ENCODE results near the gene NUDT3. TPM values are rescaled to one million over a fixed set of nuclear protein-coding genes. Genes with fewer than 3 reads are reported as not detected.

Gene NUDT3
- total RNA-seq, 2 donors from 2014 or later: 11.9 to 16.2 TPM

DNA sequence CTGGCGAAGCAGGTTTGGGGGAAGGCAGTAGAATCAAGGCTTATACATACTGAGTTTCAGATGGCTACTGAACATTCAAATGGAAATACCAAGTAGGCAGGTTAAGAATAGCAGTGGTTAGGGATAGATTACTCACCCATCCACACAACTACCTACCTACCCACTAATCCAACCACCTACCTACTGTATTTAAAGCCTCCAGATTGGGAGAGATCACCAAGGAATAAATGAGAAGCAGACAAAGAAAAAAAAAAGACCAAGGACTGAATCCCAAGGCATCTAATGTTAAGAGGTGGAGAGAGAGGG is 75.3 kb downstream of the NUDT3 start:
- no peaks in the 10 kb centered on the region for H3K4me1 ChIP-seq
- H3K36me3 ChIP-seq: no peaks in the 10 kb centered on the region
- no peaks in the 10 kb centered on the region for H3K9me3 ChIP-seq
- no peaks in the 10 kb centered on the region for H3K27me3 ChIP-seq
- H3K4me3 ChIP-seq: no peak overlapping the region
- no peak overlapping the region for H3K9ac ChIP-seq (ENCODE audit: low read depth in 2 of 2, low read length in 2 of 2)
- no peak for DNase-seq
- TF ChIP-seq, protein P1, sequence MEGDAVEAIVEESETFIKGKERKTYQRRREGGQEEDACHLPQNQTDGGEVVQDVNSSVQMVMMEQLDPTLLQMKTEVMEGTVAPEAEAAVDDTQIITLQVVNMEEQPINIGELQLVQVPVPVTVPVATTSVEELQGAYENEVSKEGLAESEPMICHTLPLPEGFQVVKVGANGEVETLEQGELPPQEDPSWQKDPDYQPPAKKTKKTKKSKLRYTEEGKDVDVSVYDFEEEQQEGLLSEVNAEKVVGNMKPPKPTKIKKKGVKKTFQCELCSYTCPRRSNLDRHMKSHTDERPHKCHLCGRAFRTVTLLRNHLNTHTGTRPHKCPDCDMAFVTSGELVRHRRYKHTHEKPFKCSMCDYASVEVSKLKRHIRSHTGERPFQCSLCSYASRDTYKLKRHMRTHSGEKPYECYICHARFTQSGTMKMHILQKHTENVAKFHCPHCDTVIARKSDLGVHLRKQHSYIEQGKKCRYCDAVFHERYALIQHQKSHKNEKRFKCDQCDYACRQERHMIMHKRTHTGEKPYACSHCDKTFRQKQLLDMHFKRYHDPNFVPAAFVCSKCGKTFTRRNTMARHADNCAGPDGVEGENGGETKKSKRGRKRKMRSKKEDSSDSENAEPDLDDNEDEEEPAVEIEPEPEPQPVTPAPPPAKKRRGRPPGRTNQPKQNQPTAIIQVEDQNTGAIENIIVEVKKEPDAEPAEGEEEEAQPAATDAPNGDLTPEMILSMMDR (IDR thresholded peaks at IDR 0.05): no peak
- H3K27ac ChIP-seq: no peak overlapping the region
- intact Hi-C loops (cut with DNase I): loop anchor here (10.0 kb wide), 1 partner anchor 58 kb away; no protein-coding TSS in a partner anchor

DNA sequence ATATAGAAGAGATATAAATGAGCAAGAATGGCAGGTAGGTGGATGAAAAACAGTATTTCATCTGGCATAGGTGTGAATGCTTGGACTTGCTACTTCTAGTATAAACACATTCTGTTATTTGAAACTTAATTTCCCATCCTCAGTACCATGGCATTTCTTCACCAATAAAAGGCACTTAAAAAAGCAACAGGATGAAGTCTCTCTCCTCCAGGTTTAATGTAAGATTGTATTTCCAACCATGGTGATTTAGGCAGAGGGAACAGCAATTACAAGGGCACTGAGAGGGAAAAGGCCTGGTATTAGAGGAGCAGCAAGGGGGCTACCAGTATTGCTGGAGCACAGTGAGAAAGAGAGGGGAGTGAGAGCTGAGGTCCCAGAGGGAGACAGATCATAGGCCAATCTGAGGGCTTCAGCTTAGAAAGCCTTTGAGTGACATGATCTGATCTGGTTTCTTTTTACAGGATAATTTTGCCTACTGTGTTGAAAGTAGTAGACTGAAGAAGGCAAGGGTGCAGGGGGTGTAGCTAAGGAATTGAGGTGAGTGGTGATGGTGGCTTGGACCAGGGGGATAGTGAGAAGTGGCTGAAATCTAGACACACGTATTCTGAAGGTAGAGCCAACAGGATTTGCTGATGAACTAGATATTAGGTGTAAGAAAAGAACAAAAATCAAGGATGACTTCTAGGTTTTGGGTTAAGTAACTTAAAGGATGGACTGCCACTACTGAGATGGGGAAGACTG is 75.9 kb downstream of the NUDT3 start:
- TF ChIP-seq, protein P1 (IDR thresholded peaks at IDR 0.05): no peak
- H3K4me1 ChIP-seq: no peaks in the 10 kb centered on the region
- no peak for DNase-seq
- no peak overlapping the region for H3K4me3 ChIP-seq
- H3K27me3 ChIP-seq: no peaks in the 10 kb centered on the region
- no peak overlapping the region for H3K27ac ChIP-seq
- no peaks in the 10 kb centered on the region for H3K36me3 ChIP-seq
- H3K9ac ChIP-seq (ENCODE audit: low read depth in 2 of 2, low read length in 2 of 2): no peak overlapping the region
- intact Hi-C loops (cut with DNase I): loop anchor here (10.0 kb wide), 1 partner anchor 58 kb away; no protein-coding TSS in a partner anchor
- no peaks in the 10 kb centered on the region for H3K9me3 ChIP-seq

DNA sequence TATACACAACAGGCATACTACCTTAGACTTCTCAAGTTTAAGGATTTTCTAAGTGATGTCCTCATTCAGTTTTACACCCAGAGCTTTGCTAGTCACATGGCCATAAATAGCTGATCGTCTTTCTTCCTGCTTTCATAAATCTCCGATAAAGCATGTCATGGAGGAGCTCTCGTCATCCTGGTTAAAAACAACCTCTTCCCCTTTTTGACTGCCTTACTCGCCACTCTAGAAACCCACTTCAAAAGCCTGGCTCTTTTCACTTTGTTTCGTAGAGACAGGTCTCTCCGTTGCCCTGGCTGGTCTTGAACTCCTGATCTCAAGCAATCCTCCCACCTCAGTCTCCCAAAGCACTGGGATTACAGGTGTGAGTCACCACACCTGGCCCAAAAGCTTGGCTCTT is 76.7 kb downstream of the NUDT3 start:
- no peaks in the 10 kb centered on the region for H3K9me3 ChIP-seq
- no peaks in the 10 kb centered on the region for H3K27me3 ChIP-seq
- no peaks in the 10 kb centered on the region for H3K4me1 ChIP-seq
- TF ChIP-seq, protein P1 (IDR thresholded peaks at IDR 0.05): no peak
- H3K4me3 ChIP-seq: no peak overlapping the region
- no peak overlapping the region for H3K27ac ChIP-seq
- intact Hi-C loops (cut with DNase I): loop anchor here (10.0 kb wide), 1 partner anchor 59 kb away; no protein-coding TSS in a partner anchor
- no peak for DNase-seq
- no peaks in the 10 kb centered on the region for H3K36me3 ChIP-seq
- H3K9ac ChIP-seq (ENCODE audit: low read depth in 2 of 2, low read length in 2 of 2): no peak overlapping the region

DNA sequence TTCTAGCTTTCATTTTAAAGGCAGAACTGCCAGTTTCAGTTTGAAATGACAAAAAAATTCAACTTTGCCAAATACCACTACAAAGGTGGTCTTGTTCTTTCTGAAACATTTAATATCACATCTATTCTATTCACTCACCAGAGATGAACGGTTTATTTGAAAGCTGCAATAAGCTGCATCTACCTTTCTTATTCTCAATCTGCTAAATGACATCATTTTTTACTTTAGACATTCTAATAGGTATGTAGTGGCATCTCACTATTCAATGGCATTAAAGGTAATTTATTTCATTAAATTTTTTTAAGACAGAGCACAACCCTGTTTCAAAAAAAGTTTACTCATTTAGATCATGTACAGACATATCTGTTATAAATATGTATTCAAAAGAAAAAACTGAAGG is 77.2 kb downstream of the NUDT3 start:
- no peaks in the 10 kb centered on the region for H3K27me3 ChIP-seq
- DNase-seq: no peak
- H3K4me1 ChIP-seq: no peaks in the 10 kb centered on the region
- H3K27ac ChIP-seq: no peak overlapping the region
- H3K9me3 ChIP-seq: no peaks in the 10 kb centered on the region
- TF ChIP-seq, protein P1 (IDR thresholded peaks at IDR 0.05): no peak
- no peak overlapping the region for H3K9ac ChIP-seq (ENCODE audit: low read depth in 2 of 2, low read length in 2 of 2)
- intact Hi-C loops (cut with DNase I): loop anchor here (10.0 kb wide), 1 partner anchor 60 kb away; no protein-coding TSS in a partner anchor
- no peak overlapping the region for H3K4me3 ChIP-seq
- no peaks in the 10 kb centered on the region for H3K36me3 ChIP-seq

DNA sequence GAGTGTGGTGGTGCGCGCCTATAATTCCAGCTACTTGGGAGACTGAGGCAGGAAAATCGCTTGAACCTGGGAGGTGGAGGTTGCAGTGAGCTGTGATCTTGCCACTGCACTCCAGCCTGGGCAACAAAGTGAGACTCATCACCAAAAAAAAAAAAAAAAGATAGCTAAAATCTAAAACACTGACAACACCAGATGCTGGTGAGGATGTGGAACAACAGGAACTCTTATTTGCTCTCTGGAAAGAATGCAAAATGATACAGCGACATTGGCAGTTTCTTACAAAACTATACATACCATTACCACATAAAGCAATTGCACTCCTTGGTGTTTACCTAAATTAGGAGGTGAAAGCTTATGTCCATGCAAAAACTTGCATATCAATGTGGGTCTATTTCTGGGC is 80.2 kb downstream of the NUDT3 start:
- no peak overlapping the region for H3K9ac ChIP-seq (ENCODE audit: low read depth in 2 of 2, low read length in 2 of 2)
- TF ChIP-seq, protein P1 (IDR thresholded peaks at IDR 0.05): no peak
- DNase-seq: no peak
- no peak overlapping the region for H3K27ac ChIP-seq
- intact Hi-C loops (cut with DNase I): loop anchor here (10.0 kb wide), 1 partner anchor 63 kb away; no protein-coding TSS in a partner anchor
- H3K4me3 ChIP-seq: no peak overlapping the region
- no peaks in the 10 kb centered on the region for H3K36me3 ChIP-seq
- no peaks in the 10 kb centered on the region for H3K27me3 ChIP-seq
- no peaks in the 10 kb centered on the region for H3K4me1 ChIP-seq
- H3K9me3 ChIP-seq: no peaks in the 10 kb centered on the region

Measured in colonic mucosa (tissue), 4 donors.